ENCODE measurements around the gene BTBD8. TPM values are rescaled to one million over a fixed set of nuclear protein-coding genes. Genes with fewer than 3 reads are reported as not detected.

Gene BTBD8
- total RNA-seq, 1 donor from 2014 or later = 1.8 TPM

- no peak for ATAC-seq
Measured at GRCh38 chr1:92094090-92094489, 13.9 kb downstream of the BTBD8 start.

GRCh38 chr1:92094595-92094994 is 14.4 kb downstream of the BTBD8 start:
- no peak for ATAC-seq

- no peak for ATAC-seq
Measured at GRCh38 chr1:92095874-92096273, 15.7 kb downstream of the BTBD8 start.

- peak; percentile 35 for ATAC-seq
Measured at GRCh38 chr1:92096317-92096716, 16.2 kb downstream of the BTBD8 start.

GRCh38 chr1:92105546-92106081 is 25.5 kb downstream of the BTBD8 start:
- no peak for ATAC-seq

GRCh38 chr1:92108631-92109030 is 28.5 kb downstream of the BTBD8 start:
- ATAC-seq = no peak

GRCh38 chr1:92117526-92117925 is 37.4 kb downstream of the BTBD8 start:
- ATAC-seq = no peak

- ATAC-seq = peak; percentile 32
Measured at GRCh38 chr1:92118826-92119225, 38.7 kb downstream of the BTBD8 start.

- no peak for ATAC-seq
Measured at GRCh38 chr1:92123868-92124267, 43.7 kb downstream of the BTBD8 start.

- no peak for ATAC-seq
Measured at GRCh38 chr1:92125204-92125603, 45.1 kb downstream of the BTBD8 start.

- no peak for ATAC-seq
Measured at GRCh38 chr1:92126088-92126487, 45.9 kb downstream of the BTBD8 start.

- ATAC-seq = no peak
Measured at GRCh38 chr1:92134331-92134730, 54.2 kb downstream of the BTBD8 start.

- no peak for ATAC-seq
Measured at GRCh38 chr1:92136341-92136740, 56.2 kb downstream of the BTBD8 start.

GRCh38 chr1:92154934-92155333 is 74.8 kb downstream of the BTBD8 start:
- no peak for ATAC-seq

GRCh38 chr1:92159593-92159992 is 79.4 kb downstream of the BTBD8 start:
- no peak for ATAC-seq

- ATAC-seq = no peak
Measured at GRCh38 chr1:92165389-92165788, 85.2 kb downstream of the BTBD8 start.

GRCh38 chr1:92167151-92167550 is 87.0 kb downstream of the BTBD8 start:
- ATAC-seq = no peak

GRCh38 chr1:92168657-92169056 is 88.5 kb downstream of the BTBD8 start:
- ATAC-seq = no peak

GRCh38 chr1:92169214-92170005 is 89.3 kb downstream of the BTBD8 start:
- no peak for ATAC-seq

- ATAC-seq = no peak
Measured at GRCh38 chr1:92184632-92185031, 104.5 kb downstream of the BTBD8 start.

- ATAC-seq = no peak
Measured at GRCh38 chr1:92186081-92186480, 105.9 kb downstream of the BTBD8 start.

- no peak for ATAC-seq
Measured at GRCh38 chr1:92188436-92189255, 108.5 kb downstream of the BTBD8 start.

GRCh38 chr1:92191726-92192125 is 111.6 kb downstream of the BTBD8 start:
- no peak for ATAC-seq

GRCh38 chr1:92192246-92192645 is 112.1 kb downstream of the BTBD8 start:
- no peak for ATAC-seq

Data from esophagus mucosa (tissue), 1 donor.